Liver (tissue), 9 donors: ENCODE results near the gene SMOC2. TPM values are rescaled to one million over a fixed set of nuclear protein-coding genes. Genes with fewer than 3 reads are reported as not detected.

ENCODE experiments used
- DNase-seq: peaks from one replicate; pipeline ENCODE4 v3.0.0-alpha.2; 2017; ENCODE audit warnings: low spot score
- H3K27ac ChIP-seq, 2 donors: one replicate each; pipeline ENCODE4 v1.7.0; 2013; ENCODE audit warnings: inconsistent platforms in 2 of 2, low read length in 2 of 2, control low read depth in 1 of 2, low read depth in 1 of 2, mild to moderate bottlenecking in 1 of 2
- H3K27me3 ChIP-seq, 4 donors: one replicate each; pipeline versions ENCODE4 v1.6.1 to v1.7.0; 2013; ENCODE audit warnings: low read length in 3 of 4, inconsistent platforms in 1 of 4, mild to moderate bottlenecking in 1 of 4, moderate library complexity in 1 of 4; ENCODE audit not compliant: control insufficient read depth in 4 of 4, insufficient read depth in 4 of 4
- H3K36me3 ChIP-seq, 4 donors: one replicate each; pipeline versions ENCODE4 v1.6.1 to v1.7.0; 2013; ENCODE audit warnings: low read length in 3 of 4, mild to moderate bottlenecking in 3 of 4, low read depth in 1 of 4, moderate library complexity in 1 of 4; ENCODE audit not compliant: control insufficient read depth in 4 of 4, insufficient read depth in 3 of 4
- H3K4me1 ChIP-seq, 4 donors: one replicate each; pipeline versions ENCODE4 v1.6.1 to v1.7.0; 2013; ENCODE audit warnings: low read length in 3 of 4, mild to moderate bottlenecking in 3 of 4, moderate library complexity in 1 of 4; ENCODE audit not compliant: control insufficient read depth in 4 of 4, insufficient read depth in 4 of 4
- H3K4me3 ChIP-seq, 3 donors: one replicate each; pipeline versions ENCODE4 v1.6.1 to v1.7.0; 2013; ENCODE audit warnings: low read length in 3 of 3, control low read depth in 1 of 3, low read depth in 1 of 3, mild to moderate bottlenecking in 1 of 3
- H3K9ac ChIP-seq, 2 donors: one replicate each; pipeline ENCODE4 v1.7.0; 2013; ENCODE audit warnings: low read length in 2 of 2, mild to moderate bottlenecking in 2 of 2, moderate library complexity in 2 of 2, control low read depth in 1 of 2, low read depth in 1 of 2
- H3K9me3 ChIP-seq, 4 donors: one replicate each; pipeline versions ENCODE4 v1.6.1 to v1.7.0; 2013; ENCODE audit warnings: low read length in 3 of 4; ENCODE audit not compliant: control insufficient read depth in 4 of 4
- ATF3 ChIP-seq: IDR thresholded peaks from 2 replicates; pipeline ENCODE4 v1.6.1; 2016; ENCODE audit warnings: antibody characterized with exemption
- EGR1 ChIP-seq, 2 donors: IDR thresholded peaks; 2 replicates each; pipeline ENCODE4 v1.6.1; 2016 to 2018; ENCODE audit warnings: antibody characterized with exemption in 2 of 2, low read depth in 2 of 2
- FOXA1 ChIP-seq: IDR thresholded peaks from 2 replicates; pipeline ENCODE4 v1.6.1; 2016; ENCODE audit warnings: antibody characterized with exemption
- FOXA2 ChIP-seq: IDR thresholded peaks from 2 replicates; pipeline ENCODE4 v1.6.1; 2016; ENCODE audit warnings: antibody characterized with exemption
- GABPA ChIP-seq, 2 donors: IDR thresholded peaks in 1 of 2; conservative IDR thresholded peaks in 1 of 2; 2 replicates each; pipeline ENCODE4 v1.6.1; 2016; ENCODE audit warnings: antibody characterized with exemption in 2 of 2, mild to moderate bottlenecking in 1 of 2, moderate library complexity in 1 of 2
- HNF4A ChIP-seq, 2 donors: conservative IDR thresholded peaks; 2 replicates each; pipeline ENCODE4 v1.6.1; 2016; ENCODE audit warnings: antibody characterized with exemption in 2 of 2, mild to moderate bottlenecking in 2 of 2
- HNF4G ChIP-seq: IDR thresholded peaks from 2 replicates; pipeline ENCODE4 v1.6.1; 2016; ENCODE audit warnings: antibody characterized with exemption
- JUND ChIP-seq, 2 donors: IDR thresholded peaks; 2 replicates each; pipeline ENCODE4 v1.6.1; 2016; ENCODE audit warnings: antibody characterized with exemption in 2 of 2
- MAX ChIP-seq: IDR thresholded peaks from 2 replicates; pipeline ENCODE4 v1.6.1; 2016; ENCODE audit warnings: antibody characterized with exemption
- REST ChIP-seq: IDR thresholded peaks from 2 replicates; pipeline ENCODE4 v1.6.1; 2016; ENCODE audit warnings: antibody characterized with exemption, mild to moderate bottlenecking
- RXRA ChIP-seq, 2 donors: IDR thresholded peaks; 2 replicates each; pipeline ENCODE4 v1.6.1; 2017 to 2018; ENCODE audit warnings: antibody characterized with exemption in 2 of 2, mild to moderate bottlenecking in 1 of 2
- SP1 ChIP-seq: IDR thresholded peaks from 2 replicates; pipeline ENCODE4 v1.6.1; 2018; ENCODE audit warnings: antibody characterized with exemption, mild to moderate bottlenecking
- TAF1 ChIP-seq: conservative IDR thresholded peaks from 2 replicates; pipeline ENCODE4 v1.6.1; 2016; ENCODE audit warnings: antibody characterized with exemption, mild to moderate bottlenecking
- ZBTB33 ChIP-seq: IDR thresholded peaks from 2 replicates; pipeline ENCODE4 v1.6.1; 2016; ENCODE audit warnings: antibody characterized with exemption
- WGBS: extraction: QIAGEN DNeasy Blood & Tissue Kit; methylation state at CpG from one replicate; pipeline ENCODE4 v1.1.7; 2013; 5-methylcytosine and 5-hydroxymethylcytosine counted together
- polyA plus RNA-seq, 2 donors: library from polyadenylated mRNA; stranded (reverse) in 1 of 2; unstranded in 1 of 2; fragments of 200-250 nt in 1 of 2; fragments of >200 nt in 1 of 2; fragmentation: Nextera tagmentation in 1 of 2; extraction: Ambion mirVana in 1 of 2; gene quantifications; one replicate each; pipeline versions ENCODE4 v1.2.1 to v1.2.3, GENCODE V29; 2013 to 2015
- total RNA-seq, 2 donors: library from RNA; depleted of rRNA; stranded (reverse); fragments of >200 nt; gene quantifications; one replicate each; pipeline ENCODE4 v1.2.3, GENCODE V29; 2014
- donor health status: healthy.
- donor health status: healthy.
- donor health status: healthy.
- donor health status: healthy.
- donor health status: healthy.

Gene SMOC2
- total and polyA plus RNA-seq, 4 donors = 0.23 to 1.9 (median 1.1) TPM

GRCh38 chr6:168534265-168534664, 93.3 kb downstream of the SMOC2 start:
- Histone ChIP-seq H3K9ac (no peak overlapping the region), H3K4me3 (no peak overlapping the region), H3K9me3 (no peaks in the 10 kb centered on the region), H3K4me1 (no peaks in the 10 kb centered on the region), H3K36me3 (no peaks in the 10 kb centered on the region), H3K27ac (no peak overlapping the region), H3K27me3 (peaks cover 0 to 5% (median 0%) of the 10 kb centered on the region in 4 donors)
- 93% methylated on average over 6 of the region's 6 CpGs for WGBS
- TF ChIP-seq FOXA2 (no peak), FOXA1 (no peak), EGR1 (IDR thresholded peaks at IDR 0.05; ENCODE audit: low read depth in 2 of 2) (no peak), ZBTB33 (no peak), GABPA (IDR thresholded peaks at IDR 0.05 in 1 of 2, conservative IDR thresholded peaks at IDR 0.05 in 1 of 2) (no peak), RXRA (IDR thresholded peaks at IDR 0.05) (no peak), HNF4G (no peak), REST (no peak), SP1 (no peak), HNF4A (conservative IDR thresholded peaks at IDR 0.05) (no peak), ATF3 (no peak)
- no peak for DNase-seq

- no peak for DNase-seq
- Histone ChIP-seq H3K27ac (no peak overlapping the region), H3K4me3 (no peak overlapping the region), H3K4me1 (no peaks in the 10 kb centered on the region), H3K27me3 (peaks cover 0 to 3% (median 0%) of the 10 kb centered on the region in 4 donors), H3K36me3 (no peaks in the 10 kb centered on the region), H3K9ac (no peak overlapping the region), H3K9me3 (no peaks in the 10 kb centered on the region)
- no peak for TF ChIP-seq TAF1
- no peak for TF ChIP-seq ATF3
- no peak for TF ChIP-seq HNF4A (conservative IDR thresholded peaks at IDR 0.05)
- no peak for TF ChIP-seq MAX
- no peak for TF ChIP-seq EGR1 (IDR thresholded peaks at IDR 0.05; ENCODE audit: low read depth in 2 of 2)
- TF ChIP-seq JUND (IDR thresholded peaks at IDR 0.05) = no peak
- TF ChIP-seq GABPA (IDR thresholded peaks at IDR 0.05 in 1 of 2, conservative IDR thresholded peaks at IDR 0.05 in 1 of 2) = no peak
- WGBS = 91% methylated on average over 22 of the region's 22 CpGs
These were observed 94.7 kb downstream of the SMOC2 start for GRCh38 chr6:168535711-168536110.
